Kidney glomerular epithelial cell (primary cell): ENCODE results near the gene TICAM2.

Source experiments
- DNase-seq: peaks from one replicate; lab custom pipeline; 2025; lab: John Stamatoyannopoulos, UW

The TICAM2 gene

GRCh38 chr5:115607935-115608334 lies 5.7 kb upstream of the TICAM2 start:
- DNase-seq, result no peak

- DNase-seq, result no peak
Observed at GRCh38 chr5:115605436-115605835, 3.2 kb upstream of the TICAM2 start.

- DNase-seq, result peak; percentile 43
Observed at GRCh38 chr5:115602591-115603125, 379 bp upstream of the TICAM2 start.

- DNase-seq, result no peak
Observed at GRCh38 chr5:115600766-115601165, 1.5 kb downstream of the TICAM2 start.

GRCh38 chr5:115599924-115600323 lies 2.4 kb downstream of the TICAM2 start:
- DNase-seq, result no peak

- DNase-seq, result peak; percentile 17
Observed at GRCh38 chr5:115599502-115599901, 2.8 kb downstream of the TICAM2 start.

- DNase-seq, result no peak
Observed at GRCh38 chr5:115594128-115595047, 7.9 kb downstream of the TICAM2 start.

GRCh38 chr5:115589043-115589442 lies 13.2 kb downstream of the TICAM2 start:
- DNase-seq, result no peak

- no peak for DNase-seq
Observed at GRCh38 chr5:115588640-115589039, 13.6 kb downstream of the TICAM2 start.

- peak; percentile 9 for DNase-seq
Observed at GRCh38 chr5:115586525-115587146, 15.6 kb downstream of the TICAM2 start.

GRCh38 chr5:115585265-115585664 lies 17.0 kb downstream of the TICAM2 start:
- DNase-seq, result no peak

- DNase-seq, result no peak
Observed at GRCh38 chr5:115584501-115584900, 17.8 kb downstream of the TICAM2 start.

- peak; percentile 15 for DNase-seq
Observed at GRCh38 chr5:115583474-115583873, 18.8 kb downstream of the TICAM2 start.

GRCh38 chr5:115580941-115581340 lies 21.3 kb downstream of the TICAM2 start:
- no peak for DNase-seq

- DNase-seq, result no peak
Observed at GRCh38 chr5:115579747-115580173, 22.5 kb downstream of the TICAM2 start.

GRCh38 chr5:115579216-115579615 lies 23.1 kb downstream of the TICAM2 start:
- DNase-seq, result no peak

- no peak for DNase-seq
Observed at GRCh38 chr5:115578657-115579056, 23.6 kb downstream of the TICAM2 start.

GRCh38 chr5:115577741-115578140 lies 24.5 kb downstream of the TICAM2 start:
- no peak for DNase-seq

- DNase-seq, result no peak
Observed at GRCh38 chr5:115577329-115577728, 24.9 kb downstream of the TICAM2 start.

- peak; percentile 54 for DNase-seq
Observed at GRCh38 chr5:115575167-115576070, 26.9 kb downstream of the TICAM2 start.

- no peak for DNase-seq
Observed at GRCh38 chr5:115573133-115573532, 29.1 kb downstream of the TICAM2 start.

GRCh38 chr5:115571441-115571878 lies 30.8 kb downstream of the TICAM2 start:
- no peak for DNase-seq
